Body of pancreas (tissue), 4 donors: ENCODE data around the gene PNPLA3.

ENCODE experiments used
- POLR2A ChIP-seq, 3 donors: fragments of 450-650 bp; IDR thresholded peaks; one replicate each; pipeline ENCODE4 v1.6.1; 2016; ENCODE audit warnings: antibody characterized with exemption in 3 of 3, mild to moderate bottlenecking in 2 of 3
- TF ChIP-seq, protein P1 (sequence below), 7 experiments: fragments of 450-650 bp in 4 of 7; fragments of 200-600 bp in 3 of 7; sonication (generic) in 3 of 7; IDR thresholded peaks; one replicate each; pipeline ENCODE4 v1.5.1; 2016 to 2019; ENCODE audit warnings: antibody characterized with exemption in 7 of 7

DNA sequence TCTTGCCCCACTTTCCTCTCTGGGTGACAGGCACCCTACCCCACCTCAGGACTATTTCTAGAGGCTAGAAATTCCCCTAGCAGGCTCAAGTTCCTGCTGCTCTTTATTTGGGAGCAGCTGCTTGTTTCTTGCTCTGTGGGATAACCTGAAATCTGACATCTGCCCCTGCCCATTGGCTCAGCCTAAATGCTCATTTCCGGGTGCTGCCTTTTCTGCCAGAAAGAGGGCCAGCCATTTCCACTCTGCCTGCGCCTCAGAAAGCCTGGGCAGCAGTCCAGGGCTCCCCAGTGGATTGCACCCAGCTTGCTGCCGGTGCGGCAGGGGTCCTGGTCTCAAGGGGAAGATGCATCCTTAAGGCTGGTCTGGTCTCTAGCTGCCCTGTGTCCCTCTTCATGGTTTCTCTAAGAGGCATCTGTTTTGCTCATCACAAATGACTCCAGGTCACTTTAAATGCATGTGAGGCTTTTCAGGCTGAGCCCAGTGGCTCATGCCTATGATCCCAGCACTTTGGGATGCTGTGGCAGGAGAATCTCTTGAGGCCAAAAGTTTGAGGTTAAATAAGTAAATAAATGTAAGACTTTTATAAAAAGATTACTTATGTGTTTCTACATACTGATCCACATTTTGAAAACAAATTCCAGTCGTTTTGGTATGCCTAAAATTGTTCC, 21.5 kb upstream of the PNPLA3 start:
- TF ChIP-seq, protein P1, sequence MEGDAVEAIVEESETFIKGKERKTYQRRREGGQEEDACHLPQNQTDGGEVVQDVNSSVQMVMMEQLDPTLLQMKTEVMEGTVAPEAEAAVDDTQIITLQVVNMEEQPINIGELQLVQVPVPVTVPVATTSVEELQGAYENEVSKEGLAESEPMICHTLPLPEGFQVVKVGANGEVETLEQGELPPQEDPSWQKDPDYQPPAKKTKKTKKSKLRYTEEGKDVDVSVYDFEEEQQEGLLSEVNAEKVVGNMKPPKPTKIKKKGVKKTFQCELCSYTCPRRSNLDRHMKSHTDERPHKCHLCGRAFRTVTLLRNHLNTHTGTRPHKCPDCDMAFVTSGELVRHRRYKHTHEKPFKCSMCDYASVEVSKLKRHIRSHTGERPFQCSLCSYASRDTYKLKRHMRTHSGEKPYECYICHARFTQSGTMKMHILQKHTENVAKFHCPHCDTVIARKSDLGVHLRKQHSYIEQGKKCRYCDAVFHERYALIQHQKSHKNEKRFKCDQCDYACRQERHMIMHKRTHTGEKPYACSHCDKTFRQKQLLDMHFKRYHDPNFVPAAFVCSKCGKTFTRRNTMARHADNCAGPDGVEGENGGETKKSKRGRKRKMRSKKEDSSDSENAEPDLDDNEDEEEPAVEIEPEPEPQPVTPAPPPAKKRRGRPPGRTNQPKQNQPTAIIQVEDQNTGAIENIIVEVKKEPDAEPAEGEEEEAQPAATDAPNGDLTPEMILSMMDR (IDR thresholded peaks at IDR 0.05): no peak
- no peak for TF ChIP-seq POLR2A (IDR thresholded peaks at IDR 0.05)
